ENCODE data around the gene RASSF6.
"Not testable (repeated sequence)": the region's sequence is repeated elsewhere in the genome, so short reads cannot be mapped to it uniquely, and the experiment has no call there.

RASSF6 gene

GRCh38 chr4:73573794-73574528, 46.3 kb downstream of the RASSF6 start:
- DNase-seq = no peak

DNA sequence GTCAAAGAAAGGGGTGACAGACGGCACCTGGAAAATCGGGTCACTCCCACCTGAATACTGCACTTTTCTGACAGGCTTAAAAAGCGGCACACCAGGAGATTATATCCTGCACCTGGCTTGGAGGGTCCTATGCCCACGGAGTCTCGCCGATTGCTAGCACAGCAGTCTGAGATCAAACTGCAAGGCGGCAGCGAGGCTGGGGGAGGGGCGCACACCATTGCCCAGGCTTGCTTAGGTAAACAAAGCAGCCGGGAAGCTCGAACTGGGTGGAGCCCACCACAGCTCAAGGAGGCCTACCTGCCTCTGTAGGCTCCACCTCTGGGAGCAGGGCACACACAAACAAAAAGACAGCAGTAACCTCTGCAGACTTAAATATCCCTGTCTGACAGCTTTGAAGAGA, 69.4 kb downstream of the RASSF6 start:
- not testable (repeated sequence) for DNase-seq

DNA sequence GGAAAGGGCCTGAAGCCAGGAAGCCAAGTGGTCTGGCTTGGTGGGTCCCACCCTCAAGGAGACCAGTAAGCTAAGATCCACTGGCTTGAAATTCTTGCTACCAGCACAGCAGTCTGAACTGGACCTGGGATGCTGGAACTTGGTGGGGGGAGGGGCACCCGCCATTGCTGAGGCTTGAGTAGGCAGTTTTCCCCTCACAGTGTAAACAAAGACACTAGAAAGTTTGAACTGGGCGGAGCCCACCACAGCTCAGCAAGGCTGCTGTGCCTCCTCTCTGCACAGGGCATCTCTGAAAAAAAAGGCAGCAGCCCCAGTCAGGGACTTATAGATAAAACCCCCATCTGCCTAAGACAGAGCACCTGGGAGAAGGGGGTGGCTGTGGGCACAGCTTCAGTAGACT, 75.6 kb downstream of the RASSF6 start:
- DNase-seq = no peak

DNA sequence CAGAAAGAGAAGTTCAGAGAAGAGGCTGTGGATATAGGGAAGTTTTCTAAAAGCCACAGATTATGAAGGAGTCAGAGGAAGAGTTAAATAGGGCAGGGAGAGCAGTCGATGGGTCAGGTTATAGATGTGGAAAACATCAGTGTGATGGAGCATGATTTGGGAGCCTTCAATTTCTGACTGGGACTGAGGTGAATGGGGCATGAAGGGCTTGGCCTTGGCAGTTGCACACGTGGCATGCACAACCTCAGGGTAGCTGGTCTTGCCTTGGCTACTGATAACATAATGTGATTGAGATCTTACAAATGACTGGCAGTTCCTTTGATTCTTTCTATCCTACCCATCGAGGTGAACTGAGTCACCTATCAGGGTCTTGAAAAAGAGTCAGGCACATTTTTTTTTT, 79.0 kb downstream of the RASSF6 start:
- DNase-seq = no peak

DNA sequence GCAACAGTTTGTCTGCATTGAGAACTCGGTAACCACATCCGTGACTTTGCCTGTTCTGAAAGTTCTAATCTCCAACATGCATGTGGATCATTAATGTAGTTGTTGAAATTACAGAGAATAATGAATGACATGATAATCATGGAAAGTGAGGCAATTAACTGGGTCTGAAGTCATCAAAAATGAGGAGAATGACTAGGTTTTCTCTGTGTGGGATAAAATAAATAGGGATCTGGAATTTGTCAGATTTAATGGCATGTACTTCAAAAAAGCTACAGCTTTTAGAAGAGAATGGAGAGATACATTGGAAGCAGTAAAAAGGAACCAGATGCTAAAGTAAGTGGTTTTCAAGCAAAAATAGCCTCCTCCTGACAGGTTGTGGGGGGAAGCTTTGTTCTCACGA, 79.4 kb downstream of the RASSF6 start:
- DNase-seq = no peak

DNA sequence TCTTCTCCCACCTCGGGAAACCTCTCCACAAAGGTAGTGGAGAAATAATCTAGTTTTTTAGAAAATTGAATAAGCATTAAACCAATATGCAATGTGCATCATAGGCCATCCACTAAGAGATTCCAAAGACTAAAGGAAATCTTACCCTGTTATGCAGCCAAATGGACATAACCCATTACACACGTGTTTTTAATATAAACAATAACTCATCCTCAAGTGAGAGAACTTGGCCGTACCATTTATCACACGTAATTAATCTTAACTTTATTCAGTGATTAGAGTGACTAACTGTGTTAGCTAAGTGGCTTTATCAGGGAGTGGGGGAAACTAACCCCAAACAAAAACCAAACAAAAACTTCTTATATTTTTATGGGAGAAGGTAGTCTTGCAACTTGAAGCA, 80.8 kb downstream of the RASSF6 start:
- no peak for DNase-seq

DNA sequence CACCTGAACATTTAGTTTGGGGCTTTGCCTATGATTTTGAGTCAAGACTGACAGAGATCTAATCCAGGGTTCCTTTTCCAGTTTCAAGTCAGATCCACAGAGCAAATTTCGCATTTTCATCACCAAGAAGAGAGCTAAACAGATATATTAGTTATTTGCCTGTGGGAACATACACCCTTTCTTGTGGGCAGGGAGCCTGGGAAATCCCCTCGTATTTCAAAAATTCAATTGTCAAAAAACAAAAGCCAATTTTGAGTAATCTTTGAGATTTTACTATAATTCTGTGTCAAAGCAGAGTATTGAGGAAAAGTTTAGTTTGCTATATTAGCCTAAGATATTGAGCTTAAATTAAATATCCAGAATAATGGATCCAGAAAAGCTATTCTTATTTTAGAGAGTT, 82.1 kb downstream of the RASSF6 start:
- no peak for DNase-seq

DNA sequence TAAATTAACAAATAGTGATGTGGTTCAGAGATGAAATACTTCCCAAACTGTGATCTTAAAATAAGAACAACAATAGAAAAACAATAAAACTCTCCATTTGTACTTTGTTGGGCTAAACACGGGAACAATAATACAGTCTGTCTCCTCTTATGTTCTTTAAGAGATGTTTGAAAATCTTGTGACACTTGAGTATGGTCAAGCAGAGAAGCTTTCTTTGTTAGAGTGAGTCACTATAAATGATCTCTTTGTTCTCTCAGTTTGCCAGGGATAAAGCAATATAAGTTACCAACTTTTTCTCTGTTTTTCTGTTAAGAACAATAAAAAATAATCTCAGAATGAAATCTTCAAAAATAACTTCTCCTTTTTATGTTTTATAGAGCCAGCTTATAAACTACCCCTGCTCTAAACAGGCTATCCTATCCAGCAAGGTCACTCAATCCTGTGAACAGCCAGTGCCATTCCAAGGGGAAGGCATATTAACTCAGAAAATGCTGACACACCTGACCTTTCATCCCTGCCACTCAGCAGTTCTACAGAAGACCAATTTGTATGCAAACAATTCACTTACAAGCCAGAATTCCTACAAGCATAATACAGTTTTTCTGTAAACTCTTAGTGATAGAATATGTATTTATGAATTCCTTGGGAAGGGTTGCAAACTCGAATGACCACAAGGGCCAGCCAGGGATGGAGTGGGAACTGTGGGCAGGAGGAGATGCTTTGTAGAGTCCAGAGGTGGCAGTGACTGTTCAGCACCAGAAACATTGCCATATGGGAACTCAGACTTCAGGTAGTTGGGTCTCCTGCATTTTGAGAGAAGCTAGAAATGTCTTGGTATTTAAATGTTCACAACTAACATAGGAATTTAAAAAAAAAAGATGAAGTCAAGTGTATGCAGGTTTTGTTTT, 86.5 kb downstream of the RASSF6 start:
- no peak for DNase-seq

DNA sequence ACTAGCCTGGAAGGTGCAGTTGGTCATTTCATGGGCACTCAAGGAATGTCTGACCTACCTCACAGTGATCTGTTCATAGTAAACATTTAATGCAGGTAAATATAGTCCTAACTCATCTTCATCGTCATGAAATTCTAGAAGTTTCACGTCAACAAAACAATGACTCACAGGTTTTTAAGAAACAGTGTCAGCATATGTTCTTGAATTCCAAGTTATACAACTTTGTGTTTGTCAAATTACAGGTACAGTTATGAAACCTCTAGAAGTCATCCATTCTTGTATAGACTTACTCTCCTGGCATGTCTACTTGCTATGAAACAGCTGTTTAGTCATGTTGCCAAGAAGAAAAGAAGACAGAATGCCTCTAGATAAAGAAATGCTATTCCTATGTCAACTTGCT, 92.1 kb downstream of the RASSF6 start:
- no peak for DNase-seq

- DNase-seq = no peak
These were observed 93.0 kb downstream of the RASSF6 start for GRCh38 chr4:73527196-73527595.

DNA sequence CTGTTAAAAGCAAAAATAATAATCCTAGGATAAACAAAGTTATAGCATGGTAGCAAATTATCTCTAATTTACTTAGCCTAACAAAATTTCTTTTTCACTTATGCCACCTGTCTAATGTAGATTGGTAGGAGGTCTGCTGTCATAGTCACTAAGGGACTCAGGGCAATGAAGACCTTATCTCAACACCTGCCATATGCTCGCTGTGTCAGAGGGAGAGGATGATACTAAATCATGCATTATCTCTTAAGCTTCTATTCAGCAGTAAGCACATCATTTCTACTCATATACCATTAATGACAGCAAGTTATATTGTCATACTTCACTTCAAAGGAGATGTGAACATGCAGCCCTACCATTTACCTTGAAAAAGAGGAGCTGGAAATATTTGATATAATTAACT, 94.6 kb downstream of the RASSF6 start:
- DNase-seq = no peak

GRCh38 chr4:73523126-73523525, 97.1 kb downstream of the RASSF6 start:
- no peak for DNase-seq
